Tibial artery (tissue), 4 donors: Measurements from ENCODE around the gene MCAT.

Experiments
- DNase-seq, 2 donors: peaks; one replicate each; pipeline ENCODE4 v3.0.0-alpha.2; 2019
- H3K27ac ChIP-seq, 2 donors: fragments of 200-600 bp; sonication (generic) in 1 of 2; 1 replicate in 1 of 2; 2 replicates in 1 of 2; pipeline ENCODE4 v1.5.1; 2018 to 2019; ENCODE audit warnings: mild to moderate bottlenecking in 1 of 2
- H3K27me3 ChIP-seq, 2 donors: fragments of 200-600 bp; sonication (generic) in 1 of 2; one replicate each; pipeline versions ENCODE4 v1.5.1 to v1.6.0; 2016 to 2019
- H3K36me3 ChIP-seq, 3 donors: fragments of 200-600 bp; sonication (generic) in 2 of 3; one replicate each; pipeline ENCODE4 v1.5.1; 2016 to 2019; ENCODE audit warnings: mild to moderate bottlenecking in 2 of 3
- H3K4me1 ChIP-seq, 4 donors: fragments of 200-600 bp; sonication (generic) in 2 of 4; 1 replicate in 3 of 4; 2 replicates in 1 of 4; pipeline ENCODE4 v1.5.1; 2016 to 2019
- H3K4me3 ChIP-seq, 2 donors: fragments of 200-600 bp; sonication (generic) in 1 of 2; 1 replicate in 1 of 2; 2 replicates in 1 of 2; pipeline ENCODE4 v1.5.1; 2018 to 2019; ENCODE audit warnings: mild to moderate bottlenecking in 2 of 2
- H3K9me3 ChIP-seq, 3 donors: fragments of 200-600 bp; sonication (generic) in 1 of 3; one replicate each; pipeline ENCODE4 v1.5.1; 2016 to 2019
- intact Hi-C: fragments of 100-400 bp; cut with DNase I; formaldehyde crosslinking; loops from one replicate; pipeline ENCODE4 v1.15.0; 2023; ENCODE audit warnings: low total_unique reads
- TF ChIP-seq, protein P1 (sequence below), 2 experiments: fragments of 200-600 bp in 1 of 2; fragments of 450-650 bp in 1 of 2; IDR thresholded peaks; one replicate each; pipeline ENCODE4 v1.5.1; 2017 to 2019; ENCODE audit warnings: antibody characterized with exemption in 2 of 2, mild to moderate bottlenecking in 1 of 2, moderate library complexity in 1 of 2

The MCAT gene

DNA sequence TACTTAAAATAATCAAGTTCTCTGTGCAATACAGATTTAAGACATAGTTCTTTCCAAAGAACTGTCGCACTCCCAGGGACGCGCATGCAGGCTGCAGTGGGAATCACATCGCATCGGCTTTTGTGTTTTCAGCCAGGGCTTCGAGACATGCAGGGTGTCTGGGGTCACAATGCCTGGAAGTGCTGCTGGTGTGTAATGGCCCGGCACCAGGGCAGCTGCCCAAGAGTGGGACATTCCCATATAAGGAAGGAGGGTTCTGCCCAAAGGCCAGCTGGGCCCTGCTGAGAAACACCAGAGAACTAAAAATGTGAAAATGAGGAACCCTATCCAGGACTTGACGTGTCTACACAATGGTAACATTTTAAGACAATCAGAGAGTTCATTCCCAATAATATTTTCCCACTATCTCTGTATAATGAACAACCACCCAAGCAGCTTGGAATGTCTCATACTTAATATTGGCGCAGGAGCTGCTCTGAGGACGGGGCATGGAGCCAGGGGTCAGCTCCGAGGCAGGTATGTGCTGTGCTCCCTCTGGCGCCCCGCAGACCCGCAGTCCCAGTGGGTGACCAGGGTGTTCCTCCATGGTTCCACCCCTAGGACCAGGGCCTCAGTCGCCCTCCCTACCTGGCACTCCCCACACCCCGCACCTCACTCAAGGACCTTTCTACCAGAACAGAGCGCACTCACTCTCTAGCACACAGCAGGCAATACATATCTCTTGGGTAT lies 11.3 kb downstream of the MCAT start:
- Histone ChIP-seq H3K4me3 (no peak overlapping the region), H3K9me3 (no peaks in the 10 kb centered on the region), H3K4me1 (peaks cover 0 to 18% (median 14%) of the 10 kb centered on the region in 4 donors), H3K27me3 (no peaks in the 10 kb centered on the region), H3K36me3 (peaks cover 2 to 59% (median 31%) of the 10 kb centered on the region in 3 donors), H3K27ac (peak overlapping the region; percentile 46 to 79)
- intact Hi-C loops, result no loop called here
- TF ChIP-seq, protein P1, sequence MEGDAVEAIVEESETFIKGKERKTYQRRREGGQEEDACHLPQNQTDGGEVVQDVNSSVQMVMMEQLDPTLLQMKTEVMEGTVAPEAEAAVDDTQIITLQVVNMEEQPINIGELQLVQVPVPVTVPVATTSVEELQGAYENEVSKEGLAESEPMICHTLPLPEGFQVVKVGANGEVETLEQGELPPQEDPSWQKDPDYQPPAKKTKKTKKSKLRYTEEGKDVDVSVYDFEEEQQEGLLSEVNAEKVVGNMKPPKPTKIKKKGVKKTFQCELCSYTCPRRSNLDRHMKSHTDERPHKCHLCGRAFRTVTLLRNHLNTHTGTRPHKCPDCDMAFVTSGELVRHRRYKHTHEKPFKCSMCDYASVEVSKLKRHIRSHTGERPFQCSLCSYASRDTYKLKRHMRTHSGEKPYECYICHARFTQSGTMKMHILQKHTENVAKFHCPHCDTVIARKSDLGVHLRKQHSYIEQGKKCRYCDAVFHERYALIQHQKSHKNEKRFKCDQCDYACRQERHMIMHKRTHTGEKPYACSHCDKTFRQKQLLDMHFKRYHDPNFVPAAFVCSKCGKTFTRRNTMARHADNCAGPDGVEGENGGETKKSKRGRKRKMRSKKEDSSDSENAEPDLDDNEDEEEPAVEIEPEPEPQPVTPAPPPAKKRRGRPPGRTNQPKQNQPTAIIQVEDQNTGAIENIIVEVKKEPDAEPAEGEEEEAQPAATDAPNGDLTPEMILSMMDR (IDR thresholded peaks at IDR 0.05), result no peak
- DNase-seq, result peak; percentile 57 to 83

DNA sequence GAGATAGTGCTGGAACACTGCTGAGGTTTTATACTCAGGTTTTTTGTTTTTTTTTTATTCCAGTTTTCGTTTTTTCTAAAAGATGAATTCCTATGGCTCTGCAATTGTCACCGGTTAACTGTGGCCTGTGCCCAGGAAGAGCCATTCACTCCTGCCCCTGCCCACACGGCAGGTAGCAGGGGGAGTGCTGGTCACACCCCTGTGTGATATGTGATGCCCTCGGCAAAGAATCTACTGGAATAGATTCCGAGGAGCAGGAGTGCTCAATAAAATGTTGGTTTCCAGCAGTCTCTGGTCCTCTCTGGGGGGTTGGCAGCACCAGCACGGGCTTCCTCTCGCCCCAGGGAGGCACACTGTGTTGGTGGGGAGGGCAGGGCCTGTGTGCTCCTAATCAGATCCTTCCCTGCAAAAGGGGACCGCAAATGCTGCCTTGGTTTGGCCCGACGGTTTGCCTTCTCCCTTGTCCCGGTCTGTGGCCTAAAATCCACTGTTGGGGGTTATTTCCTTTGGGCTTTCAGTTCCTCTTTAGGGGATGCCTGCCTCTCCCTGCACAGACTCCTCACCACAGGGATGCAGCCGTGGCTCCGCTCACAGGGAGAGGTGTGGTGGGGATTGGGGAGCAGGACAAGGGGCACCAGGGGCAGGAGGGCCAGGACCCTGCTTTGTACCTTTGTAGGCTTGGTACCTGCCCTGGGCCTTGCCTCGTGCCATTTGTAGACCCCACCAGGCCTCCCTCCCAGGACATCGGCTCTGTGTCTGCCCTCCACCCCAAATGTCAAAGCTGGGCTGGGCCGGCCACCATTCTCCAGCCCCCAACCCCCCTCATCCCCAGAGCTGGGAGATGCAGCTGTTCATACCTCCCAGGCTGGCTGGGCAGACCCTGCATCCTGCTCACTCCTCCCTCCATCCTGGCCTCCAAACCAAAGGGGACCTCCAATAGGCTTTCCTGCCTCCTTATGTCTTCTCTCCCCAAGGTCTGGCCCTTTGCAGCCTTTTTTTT lies 13.5 kb downstream of the MCAT start:
- H3K4me1 ChIP-seq, result peaks cover 0 to 18% (median 14%) of the 10 kb centered on the region in 4 donors
- no peaks in the 10 kb centered on the region for H3K27me3 ChIP-seq
- H3K27ac ChIP-seq, result no peak overlapping the region
- DNase-seq, result no peak
- no peaks in the 10 kb centered on the region for H3K9me3 ChIP-seq
- intact Hi-C loops, result no loop called here
- H3K4me3 ChIP-seq, result no peak overlapping the region
- peaks cover 0 to 37% (median 15%) of the 10 kb centered on the region in 3 donors for H3K36me3 ChIP-seq
- TF ChIP-seq, protein P1 (IDR thresholded peaks at IDR 0.05), result no peak

DNA sequence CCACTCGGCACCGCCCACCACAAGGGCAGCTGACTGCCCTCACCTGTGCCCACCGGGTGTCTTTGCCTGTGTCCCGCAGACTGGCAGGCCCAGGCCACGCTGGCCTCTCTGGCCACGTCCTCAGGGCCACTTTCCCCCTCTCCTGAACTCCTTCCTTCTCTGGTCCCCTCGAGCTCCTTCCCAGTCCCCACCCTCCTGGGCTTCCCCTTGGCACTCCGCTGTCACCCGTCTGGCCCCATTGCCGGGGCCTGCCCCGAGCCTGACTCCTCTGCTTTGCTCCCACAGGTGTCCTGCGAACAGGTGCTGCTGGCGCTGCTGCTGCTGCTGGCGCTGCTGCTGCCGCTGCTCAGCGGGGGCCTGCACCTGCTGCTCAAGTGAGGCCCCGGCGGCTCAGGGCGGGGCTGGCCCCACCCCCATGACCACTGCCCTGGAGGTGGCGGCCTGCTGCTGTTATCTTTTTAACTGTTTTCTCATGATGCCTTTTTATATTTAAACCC lies 14.2 kb downstream of the MCAT start:
- TF ChIP-seq, protein P1 (IDR thresholded peaks at IDR 0.05), result no peak
- DNase-seq, result no peak
- Histone ChIP-seq H3K36me3 (peaks cover 0 to 29% (median 9%) of the 10 kb centered on the region in 3 donors), H3K27me3 (no peaks in the 10 kb centered on the region), H3K27ac (no peak overlapping the region), H3K9me3 (no peaks in the 10 kb centered on the region), H3K4me3 (no peak overlapping the region), H3K4me1 (peaks cover 0 to 18% (median 14%) of the 10 kb centered on the region in 4 donors)
- intact Hi-C loops, result no loop called here

DNA sequence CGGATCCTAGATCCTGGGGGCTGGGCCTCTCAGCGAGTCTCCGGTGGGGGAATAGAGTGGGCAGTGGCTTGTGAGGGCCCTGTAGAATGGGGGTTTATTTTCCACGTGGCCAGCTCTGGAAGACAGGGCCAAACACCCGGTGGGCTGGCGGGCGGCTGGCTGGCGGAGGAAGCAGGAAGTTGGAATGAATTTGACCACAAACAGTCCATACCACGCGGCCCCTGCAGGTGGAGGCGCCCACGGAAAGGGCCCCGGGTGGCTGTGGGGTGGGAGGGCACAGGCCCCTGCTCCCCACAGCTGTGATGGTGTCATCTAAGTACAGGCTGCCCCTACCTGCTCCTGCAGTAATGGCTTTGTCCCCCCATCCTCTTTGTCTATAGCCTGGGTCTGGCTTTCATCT lies 15.1 kb downstream of the MCAT start:
- no peaks in the 10 kb centered on the region for H3K9me3 ChIP-seq
- H3K4me3 ChIP-seq, result no peak overlapping the region
- H3K36me3 ChIP-seq, result peaks cover 0 to 21% (median 6%) of the 10 kb centered on the region in 3 donors
- no peak overlapping the region for H3K27ac ChIP-seq
- no peak for DNase-seq
- no peaks in the 10 kb centered on the region for H3K27me3 ChIP-seq
- H3K4me1 ChIP-seq, result peaks cover 0 to 18% (median 14%) of the 10 kb centered on the region in 4 donors
- intact Hi-C loops, result no loop called here
- TF ChIP-seq, protein P1 (IDR thresholded peaks at IDR 0.05), result no peak

DNA sequence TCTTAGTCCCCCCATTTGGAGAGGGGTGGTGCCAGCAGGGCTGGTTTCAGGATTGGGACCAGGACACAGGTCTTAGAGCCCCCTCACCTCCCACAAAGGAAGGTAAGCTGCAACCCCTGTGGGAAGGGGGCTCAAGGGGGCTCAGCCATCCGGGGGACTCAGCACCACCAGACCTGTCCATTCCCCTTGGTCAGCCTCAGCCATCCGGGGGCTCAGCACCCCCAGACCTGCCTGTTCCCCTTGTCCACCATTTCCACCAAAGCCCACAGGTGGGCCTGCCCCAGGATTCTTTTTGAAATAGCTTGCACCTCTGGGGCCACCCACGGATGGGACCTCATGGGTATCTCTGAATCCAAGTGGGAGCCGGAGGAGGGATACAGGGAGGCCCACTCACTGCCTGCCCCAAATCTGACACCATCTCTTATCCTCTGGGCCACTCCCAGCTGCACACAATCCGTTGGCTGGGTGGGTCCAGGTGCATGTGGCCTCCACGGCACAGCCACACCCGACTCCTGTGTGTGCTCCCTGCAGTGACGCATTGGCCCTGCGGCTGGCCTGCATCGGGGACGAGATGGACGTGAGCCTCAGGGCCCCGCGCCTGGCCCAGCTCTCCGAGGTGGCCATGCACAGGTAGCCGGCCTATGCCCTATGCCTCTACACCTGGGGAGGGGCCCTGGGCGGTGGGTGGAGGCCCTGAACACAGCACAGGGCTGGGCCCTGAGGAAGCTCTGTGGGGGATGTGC lies 15.9 kb downstream of the MCAT start:
- Histone ChIP-seq H3K36me3 (peaks cover 0 to 13% (median 0%) of the 10 kb centered on the region in 3 donors), H3K27me3 (no peaks in the 10 kb centered on the region), H3K4me3 (no peak overlapping the region), H3K4me1 (peaks cover 0 to 16% (median 11%) of the 10 kb centered on the region in 4 donors), H3K9me3 (no peaks in the 10 kb centered on the region), H3K27ac (no peak overlapping the region)
- TF ChIP-seq, protein P1 (IDR thresholded peaks at IDR 0.05), result no peak
- DNase-seq, result no peak
- intact Hi-C loops, result no loop called here
